Stimulated activated naive CD4-positive, alpha-beta T cell treated with Interleukin-2 at 50 U/mL for 16 hours (primary cell): ENCODE data around the gene NFILZ.

Experiments used
- DNase-seq: peaks from one replicate; lab custom pipeline; 2025; lab: John Stamatoyannopoulos, UW

Gene NFILZ

GRCh38 chr19:8641908-8642547 lies 11.6 kb downstream of the NFILZ start:
- no peak for DNase-seq

- no peak for DNase-seq
Observed at GRCh38 chr19:8642561-8642960, 12.1 kb downstream of the NFILZ start.

DNA sequence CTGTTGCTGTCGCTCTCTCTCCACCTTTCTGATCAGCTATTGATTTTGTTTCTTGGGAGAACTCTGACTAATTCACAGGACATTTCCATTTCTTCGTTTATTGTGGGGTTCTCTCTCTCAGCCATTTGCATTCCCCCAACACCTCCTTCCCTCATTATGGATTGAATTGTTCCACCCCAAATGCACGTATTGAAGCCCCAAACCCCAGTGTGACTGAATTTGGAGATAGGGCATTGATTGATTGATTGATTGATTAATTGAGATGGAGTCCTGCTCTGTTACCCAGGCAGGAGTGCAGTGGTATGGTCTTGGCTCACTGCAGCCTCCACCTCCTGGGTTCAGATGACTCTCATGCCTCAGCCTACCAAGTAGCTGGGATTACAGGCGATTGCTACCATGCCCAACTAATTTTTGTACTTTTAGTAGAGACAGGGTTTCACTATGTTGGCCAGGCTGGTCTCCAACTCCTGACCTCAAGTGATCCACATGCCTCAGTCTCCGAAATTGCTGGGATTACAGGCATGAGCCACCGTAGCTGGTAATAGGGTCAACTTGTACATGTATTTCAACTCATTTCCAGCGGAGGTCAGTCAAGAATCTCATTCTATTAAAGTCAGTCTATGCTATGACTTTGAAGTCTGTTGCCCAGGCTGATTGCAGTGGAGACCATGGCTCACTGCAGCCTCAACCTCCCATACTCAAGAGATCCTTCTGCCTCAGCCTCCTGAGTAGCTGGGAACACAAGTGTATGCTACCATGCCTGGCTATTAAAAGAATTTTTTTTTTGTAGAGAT lies 13.6 kb downstream of the NFILZ start:
- DNase-seq: no peak

GRCh38 chr19:8648240-8648639 lies 17.8 kb downstream of the NFILZ start:
- no peak for DNase-seq

DNA sequence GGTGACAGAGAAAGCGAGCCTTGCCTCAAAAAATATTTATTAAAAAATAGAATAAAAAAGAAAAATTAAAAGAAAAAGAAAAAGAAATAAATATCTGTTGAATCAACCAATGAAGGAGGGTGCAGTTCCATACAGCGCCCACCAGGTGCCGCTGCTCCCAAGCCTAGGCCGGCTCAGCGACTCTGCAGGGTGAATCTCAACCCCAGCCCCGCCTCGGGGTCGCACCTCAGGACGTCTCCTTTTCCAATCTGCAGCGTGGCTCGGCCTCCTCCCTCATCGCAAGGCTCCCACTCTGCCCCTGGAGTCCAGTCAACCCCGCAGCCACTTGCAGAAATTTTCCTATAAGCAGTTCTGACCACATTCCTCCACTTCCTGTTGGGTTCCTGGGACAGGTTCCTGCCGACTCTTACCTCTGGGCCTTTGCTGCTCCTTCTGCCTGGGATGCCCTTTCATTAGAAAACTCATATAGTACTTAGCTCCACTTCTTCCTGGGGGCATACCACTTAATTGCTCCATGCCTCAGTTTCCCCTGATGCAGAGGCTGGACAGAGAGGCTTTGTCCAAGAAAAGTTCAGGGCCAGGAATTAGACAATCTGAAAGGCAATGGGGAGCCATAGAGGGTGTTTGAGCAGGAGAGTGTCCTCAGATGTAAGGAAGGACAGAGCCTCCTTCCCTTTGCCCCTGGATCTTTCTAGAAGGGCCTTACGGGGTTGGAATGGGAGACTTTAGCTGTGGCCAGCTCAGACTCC lies 24.3 kb downstream of the NFILZ start:
- DNase-seq: peak; percentile 65

- peak; percentile 24 for DNase-seq
Observed at GRCh38 chr19:8655340-8655709, 24.9 kb downstream of the NFILZ start.

- no peak for DNase-seq
Observed at GRCh38 chr19:8657869-8658268, 27.4 kb downstream of the NFILZ start.

DNA sequence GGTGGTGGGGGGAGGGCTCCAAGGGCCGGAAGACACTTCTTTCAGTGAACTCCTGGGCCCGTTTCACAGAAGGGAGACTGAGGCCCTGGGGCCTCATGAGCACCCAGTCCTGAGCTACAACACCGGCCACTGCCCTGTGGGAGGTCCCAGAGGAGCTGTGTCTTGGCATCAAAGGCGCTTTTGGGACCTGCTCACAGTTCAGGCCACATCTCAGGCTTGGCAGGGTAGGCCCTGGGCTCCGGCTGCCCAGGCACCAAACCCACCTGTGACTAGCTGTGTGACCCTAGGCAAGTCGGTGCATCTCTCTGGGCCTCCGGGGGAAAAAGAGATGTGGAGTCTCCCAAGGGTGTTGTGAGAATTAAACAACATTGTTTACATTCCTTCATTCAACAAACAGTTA lies 29.5 kb downstream of the NFILZ start:
- no peak for DNase-seq

- DNase-seq: no peak
Observed at GRCh38 chr19:8662263-8662662, 31.8 kb downstream of the NFILZ start.

GRCh38 chr19:8663920-8664670 lies 33.7 kb downstream of the NFILZ start:
- DNase-seq: peak; percentile 20

DNA sequence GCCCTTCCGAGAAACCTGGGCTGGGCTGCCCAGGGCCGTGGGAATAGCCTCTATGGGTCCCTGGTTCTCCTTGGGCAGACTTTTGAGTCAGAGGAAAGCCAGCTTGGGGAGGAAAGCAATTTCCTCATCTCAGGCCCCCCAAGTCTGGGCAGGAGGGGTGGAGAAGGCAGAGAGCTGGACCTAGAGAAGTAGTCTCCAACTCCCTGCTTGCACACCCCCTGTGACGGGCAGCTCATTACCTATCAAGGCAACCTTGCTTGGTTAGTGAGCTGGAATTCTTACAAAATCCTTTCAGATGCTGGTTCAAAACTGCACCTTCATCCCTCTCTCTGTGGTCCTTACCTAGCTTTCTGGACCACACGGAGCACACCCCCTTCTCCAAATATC lies 34.2 kb downstream of the NFILZ start:
- no peak for DNase-seq

DNA sequence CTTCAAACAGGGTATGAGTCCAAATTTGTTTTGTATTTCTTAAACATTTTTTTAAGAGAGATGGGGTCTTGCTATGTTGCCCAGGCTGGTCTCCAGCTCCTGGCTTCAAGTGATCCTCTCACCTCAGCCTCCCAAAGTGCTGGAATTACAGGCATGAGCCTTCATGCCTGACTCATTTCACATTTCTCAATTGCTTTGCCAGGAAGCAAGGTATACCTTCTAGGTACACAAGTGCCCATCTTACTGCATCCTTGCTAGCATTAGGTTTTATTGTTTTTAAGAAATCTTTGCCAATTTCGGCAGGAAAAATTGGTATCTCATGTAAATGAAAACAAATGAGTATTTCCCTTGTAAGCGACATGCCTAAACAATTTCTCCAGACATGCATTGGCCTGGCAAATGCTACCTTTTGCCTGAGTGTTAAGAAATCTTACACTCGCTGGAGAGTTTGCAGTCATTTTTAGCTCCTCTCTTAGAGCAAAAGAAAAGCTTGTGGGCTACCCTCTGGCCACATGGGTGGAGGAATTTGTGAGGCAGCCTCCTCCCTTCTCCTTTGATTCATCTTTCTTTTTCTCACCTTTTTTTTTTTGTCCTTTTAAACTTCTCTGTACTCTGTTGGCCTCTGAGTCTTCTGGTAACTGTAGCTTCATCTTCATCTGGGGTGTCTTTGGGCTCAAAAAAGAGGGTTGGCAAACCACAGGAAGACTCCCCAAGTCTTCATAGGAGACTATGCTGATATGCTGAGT lies 35.2 kb downstream of the NFILZ start:
- DNase-seq: peak; percentile 15

DNA sequence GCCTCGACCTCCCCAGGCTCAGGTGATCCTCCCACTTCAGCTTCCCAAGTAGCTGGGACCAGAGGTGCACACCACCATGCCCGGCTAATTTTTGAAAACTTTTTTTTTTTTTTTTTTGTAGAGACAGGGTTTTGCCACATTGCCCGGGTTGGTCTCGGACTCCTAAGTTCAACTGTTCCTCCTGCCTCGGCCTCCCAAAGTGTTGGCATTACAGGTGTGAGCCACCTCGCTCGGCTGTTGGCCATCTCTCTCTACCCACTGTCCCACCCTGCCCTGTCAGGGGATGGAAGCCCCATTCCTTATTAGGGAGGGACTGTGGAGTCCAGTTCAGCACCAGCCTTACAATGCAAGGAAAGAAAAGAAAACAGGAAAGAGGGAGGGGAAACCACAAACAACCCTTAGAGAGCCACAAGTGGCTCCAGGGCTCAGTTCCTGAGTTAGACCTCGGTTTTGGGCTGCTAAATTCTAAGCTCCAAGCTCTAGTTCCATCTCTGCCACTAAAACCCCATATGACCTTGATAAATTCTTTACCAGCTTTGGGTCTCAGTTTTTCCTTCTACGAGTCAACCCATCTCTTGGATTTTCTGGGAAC lies 36.5 kb downstream of the NFILZ start:
- no peak for DNase-seq

- DNase-seq: no peak
Observed at GRCh38 chr19:8673276-8673891, 43.0 kb downstream of the NFILZ start.

DNA sequence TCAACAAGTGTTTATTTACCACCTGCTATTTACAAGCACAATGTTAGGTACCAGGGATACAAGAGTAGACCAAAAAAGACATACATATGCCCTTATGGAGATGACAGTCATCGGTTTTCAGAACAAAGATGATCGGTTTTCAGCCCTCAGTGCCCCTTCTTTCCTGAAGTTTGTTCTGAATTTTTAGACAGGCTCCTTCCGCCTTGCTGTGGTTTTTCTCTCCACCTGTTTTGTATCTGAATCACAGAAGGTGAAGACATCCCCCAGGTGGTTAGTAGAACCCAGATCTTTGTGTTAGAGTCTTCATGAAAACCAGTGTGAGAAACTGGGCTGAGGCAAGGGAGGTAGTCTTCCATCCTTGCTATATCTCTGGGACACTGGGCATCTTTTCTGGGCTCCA lies 44.6 kb downstream of the NFILZ start:
- no peak for DNase-seq

GRCh38 chr19:8678244-8678807 lies 47.9 kb downstream of the NFILZ start:
- DNase-seq: no peak
